UCSD-AML1 (cell line): ENCODE measurements around the gene NOTCH1.

ENCODE experiments used
- DNase-seq: peaks from one replicate; lab custom pipeline; 2025; ENCODE audit not compliant: unreplicated experiment; lab: John Stamatoyannopoulos, UW

Gene NOTCH1

DNA sequence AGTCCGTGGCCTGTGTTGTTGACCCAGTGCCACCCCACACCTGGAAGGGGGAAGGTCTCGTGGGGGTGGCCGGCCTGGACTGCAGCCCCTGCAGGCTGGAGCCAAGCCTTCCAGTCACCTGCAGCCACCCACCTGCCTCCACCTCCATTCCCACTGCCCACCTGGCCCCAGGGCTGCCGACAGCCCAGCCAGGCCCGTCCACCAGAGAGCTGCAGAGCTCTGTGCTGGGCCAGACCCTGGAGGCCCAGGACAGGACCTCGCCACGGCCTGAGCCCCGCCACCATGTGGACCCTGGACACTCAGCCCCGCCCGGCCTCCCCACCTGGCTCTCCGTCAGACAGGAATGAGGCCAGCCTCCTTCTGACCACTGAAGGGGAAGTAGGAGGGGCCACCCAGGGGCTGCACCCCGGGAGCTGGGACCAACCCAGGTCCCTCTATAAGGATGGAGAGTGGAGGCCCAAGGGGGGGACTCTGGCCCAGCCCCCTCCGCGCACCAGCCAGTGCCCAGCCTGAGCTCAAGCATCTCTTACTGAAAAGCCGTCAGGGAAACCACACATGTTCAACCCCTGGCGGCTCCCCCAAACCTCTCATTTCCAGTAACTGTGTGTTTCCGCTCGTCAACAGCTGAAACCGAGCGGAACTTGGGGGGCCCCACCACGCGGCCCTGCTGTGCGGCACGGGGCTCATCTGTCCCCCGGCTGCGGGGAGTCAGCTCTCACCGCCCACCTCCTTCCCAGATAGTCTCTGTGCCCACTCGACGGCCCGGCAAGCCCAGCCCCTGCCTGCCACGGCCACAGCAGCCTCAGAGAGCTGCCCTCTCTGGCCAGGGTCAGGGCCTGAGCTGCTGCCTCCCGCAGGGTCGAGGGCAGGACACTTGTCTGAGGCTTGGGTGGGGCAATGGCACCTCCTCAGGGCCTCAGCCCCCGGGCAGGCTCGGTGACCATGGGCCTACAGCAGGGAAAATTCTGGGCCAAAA is 12.8 kb downstream of the NOTCH1 start:
- peak; percentile 45 for DNase-seq

DNA sequence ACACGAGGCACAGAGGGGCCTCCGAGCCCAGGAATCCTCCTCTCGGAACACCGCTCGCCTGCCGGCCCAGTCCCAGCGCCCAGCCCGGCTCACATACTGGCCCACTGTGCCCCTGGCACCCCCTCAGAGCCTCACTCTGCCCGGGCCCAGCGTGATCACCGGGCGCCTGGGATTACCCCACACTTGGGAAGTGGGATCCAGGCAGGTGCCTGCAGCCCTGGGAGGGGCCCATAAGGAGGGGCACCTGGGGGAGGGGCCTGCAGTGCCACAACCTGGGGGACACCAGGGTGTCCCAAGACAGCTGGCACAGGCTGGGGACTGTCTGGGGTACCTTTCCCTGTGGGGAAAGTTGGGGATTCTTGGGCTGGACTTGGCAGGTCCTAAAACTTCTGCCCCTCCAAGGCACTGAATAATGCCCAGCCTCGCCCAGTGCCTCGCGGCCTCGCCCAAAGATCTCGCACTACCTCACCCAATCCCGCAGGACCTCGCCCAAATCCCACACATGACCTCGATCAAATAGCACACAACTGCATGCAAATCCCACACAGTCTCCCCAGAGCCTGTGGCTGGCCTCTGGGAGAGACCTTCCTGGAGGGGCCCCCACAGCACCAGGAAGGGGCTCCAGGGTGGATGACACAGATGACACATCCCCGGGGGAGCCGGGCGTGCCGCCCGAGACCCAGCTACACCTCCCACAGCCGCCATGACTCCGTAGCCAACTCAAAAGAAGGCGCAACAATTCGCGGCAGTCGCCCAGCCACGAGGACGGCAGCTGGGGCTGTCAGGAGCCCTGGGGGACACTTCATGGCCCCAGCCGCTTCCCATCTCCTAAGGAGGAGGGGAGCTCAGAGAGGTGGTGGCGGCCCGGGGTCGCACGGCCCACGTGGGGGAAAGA is 13.7 kb downstream of the NOTCH1 start:
- no peak for DNase-seq

GRCh38 chr9:136531186-136531903 is 14.5 kb downstream of the NOTCH1 start:
- no peak for DNase-seq

DNA sequence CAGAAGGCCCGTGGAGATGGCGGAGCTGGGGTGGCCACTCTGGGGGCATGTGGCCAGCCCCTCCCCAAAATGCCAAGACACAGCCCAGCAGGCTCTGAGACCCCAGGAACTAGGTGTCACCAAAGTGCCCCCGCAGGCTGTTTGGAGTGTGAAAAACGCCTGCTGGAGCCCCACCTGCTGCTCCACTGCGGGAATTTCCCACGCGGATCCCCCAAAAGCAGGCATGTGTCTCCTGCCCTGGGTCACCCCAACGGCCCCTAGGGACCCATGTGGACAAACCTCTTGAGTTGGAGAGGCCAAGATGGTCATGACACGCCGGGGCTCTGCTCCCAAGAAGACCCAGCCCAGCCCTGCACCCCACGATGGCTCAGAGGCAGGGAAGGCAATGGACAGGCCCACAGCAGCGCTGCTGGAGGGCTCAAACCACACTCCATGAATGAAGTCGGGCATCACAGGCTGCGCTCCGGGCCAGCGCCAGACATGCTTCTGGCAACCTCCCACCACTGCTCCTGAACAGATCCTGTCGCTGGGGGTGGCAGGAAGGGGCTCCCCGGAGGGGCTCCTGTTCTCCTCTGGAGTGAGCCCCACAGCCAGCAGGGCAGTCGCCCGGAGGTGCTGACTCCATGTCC is 15.3 kb downstream of the NOTCH1 start:
- DNase-seq: no peak

DNA sequence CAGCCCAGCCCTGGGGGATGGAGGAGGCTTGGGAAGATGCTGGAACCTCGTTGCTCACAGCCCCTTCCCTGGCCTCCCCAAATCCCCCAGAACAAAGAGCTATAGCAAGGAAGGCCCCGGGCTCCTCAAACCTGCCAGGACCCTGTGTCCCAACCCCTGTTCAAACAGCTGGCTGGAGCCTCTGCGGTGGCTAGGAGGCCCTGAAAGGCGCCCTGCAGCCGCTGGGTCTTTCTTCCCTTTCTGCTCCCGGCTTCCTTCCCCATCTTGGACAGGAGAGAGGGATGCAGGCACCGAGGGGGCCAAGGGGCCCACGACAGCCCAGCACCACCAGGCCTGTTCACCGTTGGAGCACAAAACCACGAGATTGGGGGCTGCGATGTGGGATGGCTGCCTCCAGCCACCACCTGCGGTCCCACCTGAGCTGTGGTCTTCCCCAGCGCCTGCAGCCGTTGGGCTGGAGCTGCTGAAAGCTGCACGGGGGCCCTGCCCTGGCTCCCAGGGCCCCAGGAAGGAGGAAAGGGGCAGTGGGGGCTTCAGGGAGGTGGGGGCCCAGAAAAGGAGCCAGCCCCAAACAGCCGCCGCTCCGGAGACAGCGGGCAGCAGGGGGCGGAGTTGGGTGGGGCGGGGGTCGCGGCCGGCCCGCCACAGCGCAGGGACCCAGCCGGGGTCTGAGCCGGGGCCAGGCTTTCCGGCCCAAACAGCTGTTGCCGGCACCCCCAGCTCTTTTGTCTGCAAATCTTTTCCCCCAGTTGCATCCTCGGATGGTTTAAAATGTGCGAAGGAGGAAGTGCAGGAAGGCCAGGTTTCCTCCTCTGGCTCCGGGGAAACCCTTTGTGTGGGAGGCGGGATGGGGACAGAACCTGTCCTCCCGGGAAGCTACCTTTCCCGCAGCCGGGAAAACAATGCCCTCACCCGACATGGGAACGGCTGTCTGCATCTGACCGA is 16.1 kb downstream of the NOTCH1 start:
- peak; percentile 84 for DNase-seq

DNA sequence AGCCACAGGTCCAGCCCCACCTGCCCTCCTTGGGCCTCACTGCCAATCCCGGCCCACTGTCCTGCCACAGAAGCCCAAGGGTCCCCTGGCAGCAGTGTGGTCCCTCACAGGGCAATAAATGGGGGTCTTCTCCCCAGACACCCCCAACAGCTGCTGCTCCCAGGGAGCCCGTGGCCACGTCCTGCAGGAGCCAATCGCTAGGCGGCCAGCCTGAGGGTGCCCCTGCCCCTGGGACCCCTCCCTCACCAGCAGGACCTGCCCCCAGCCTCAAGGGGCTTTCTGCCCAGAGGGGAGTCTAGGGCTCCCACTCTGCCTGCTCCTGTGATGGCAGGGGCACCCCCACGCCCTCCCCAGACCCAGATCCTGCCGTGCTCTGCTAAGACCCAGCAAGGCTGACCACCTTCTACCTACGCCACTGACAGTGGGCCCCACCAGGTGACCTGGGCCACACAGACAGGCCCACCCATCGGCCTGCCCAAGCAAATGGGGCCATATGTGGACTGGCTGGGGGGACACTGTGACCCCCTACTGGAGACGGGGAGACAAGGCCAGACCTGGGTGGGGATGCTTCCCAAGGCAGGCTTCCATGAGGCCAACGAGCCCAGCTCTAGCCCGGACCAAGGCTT is 17.0 kb downstream of the NOTCH1 start:
- DNase-seq: no peak

DNA sequence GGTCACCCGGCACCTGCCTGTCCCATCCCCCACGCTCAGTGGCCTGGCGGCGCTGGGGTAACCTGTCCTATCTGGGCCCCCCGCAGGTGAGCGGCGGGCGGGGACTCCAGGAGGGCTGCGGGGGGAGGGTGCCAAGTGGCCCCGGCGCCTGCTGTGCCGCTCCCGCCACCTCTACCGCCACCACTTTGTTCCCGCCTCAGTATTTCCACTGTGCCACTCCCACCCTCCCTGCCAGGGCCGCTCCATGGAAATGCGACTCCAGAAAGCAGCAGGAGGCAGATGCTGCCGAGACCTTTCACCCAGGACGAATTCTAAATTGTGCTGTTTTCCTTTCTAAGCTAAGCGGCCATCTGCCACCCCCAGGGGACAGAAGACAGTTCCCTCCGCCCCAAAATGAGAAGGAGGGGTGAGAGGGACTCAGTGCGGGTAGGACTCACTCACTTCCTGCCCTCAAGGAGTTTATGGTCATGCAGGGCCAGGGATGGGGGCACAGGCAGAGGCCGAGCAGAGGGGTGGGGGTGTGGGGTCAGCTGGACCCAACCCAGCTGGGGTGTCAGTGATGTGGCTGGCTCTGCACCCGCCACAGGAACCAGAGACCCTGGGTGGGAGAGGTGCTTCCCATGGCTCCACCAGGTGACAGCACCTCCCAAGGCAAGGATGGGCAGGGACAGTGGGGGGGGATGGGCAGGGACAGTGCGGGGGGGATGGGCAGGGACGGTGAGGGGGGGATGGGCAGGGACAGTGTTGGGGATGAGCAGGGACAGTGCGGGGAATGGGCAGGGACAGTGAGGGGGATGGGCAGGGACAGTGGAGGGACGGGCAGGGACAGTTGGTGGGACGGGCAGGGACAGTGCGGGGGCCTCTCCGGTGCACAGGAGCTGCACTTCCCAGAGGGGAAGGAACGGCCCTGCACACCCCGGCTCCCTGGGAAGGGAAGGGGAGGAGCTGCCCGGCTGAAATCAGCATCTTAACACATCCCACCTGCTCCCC is 17.8 kb downstream of the NOTCH1 start:
- DNase-seq: no peak

GRCh38 chr9:136527131-136527530 is 18.7 kb downstream of the NOTCH1 start:
- no peak for DNase-seq

GRCh38 chr9:136526625-136527066 is 19.2 kb downstream of the NOTCH1 start:
- DNase-seq: no peak

GRCh38 chr9:136525841-136526499 is 19.9 kb downstream of the NOTCH1 start:
- no peak for DNase-seq

GRCh38 chr9:136525207-136525606 is 20.6 kb downstream of the NOTCH1 start:
- DNase-seq: no peak

- DNase-seq: no peak
Measured at GRCh38 chr9:136522314-136523237, 23.3 kb downstream of the NOTCH1 start.

DNA sequence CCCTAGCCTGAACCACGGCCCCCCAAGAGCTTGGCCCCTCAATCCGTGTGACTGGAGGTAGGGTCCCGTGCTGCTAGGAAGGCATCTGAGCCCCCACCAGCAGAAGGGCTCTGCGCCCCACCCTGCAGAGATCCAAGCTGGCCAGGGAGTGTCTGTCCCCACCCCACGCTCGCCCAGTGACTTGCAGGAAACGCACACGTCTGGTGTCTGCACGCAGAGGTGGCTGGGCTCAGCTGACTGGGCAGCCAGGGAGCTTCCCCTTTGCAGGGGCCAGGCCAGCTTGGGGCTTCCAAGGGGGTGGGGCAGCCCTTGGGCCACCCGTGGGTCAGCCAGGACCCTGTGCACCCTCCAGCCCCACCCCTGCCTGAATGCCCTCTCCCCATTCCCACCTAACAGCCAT is 24.3 kb downstream of the NOTCH1 start:
- DNase-seq: no peak

DNA sequence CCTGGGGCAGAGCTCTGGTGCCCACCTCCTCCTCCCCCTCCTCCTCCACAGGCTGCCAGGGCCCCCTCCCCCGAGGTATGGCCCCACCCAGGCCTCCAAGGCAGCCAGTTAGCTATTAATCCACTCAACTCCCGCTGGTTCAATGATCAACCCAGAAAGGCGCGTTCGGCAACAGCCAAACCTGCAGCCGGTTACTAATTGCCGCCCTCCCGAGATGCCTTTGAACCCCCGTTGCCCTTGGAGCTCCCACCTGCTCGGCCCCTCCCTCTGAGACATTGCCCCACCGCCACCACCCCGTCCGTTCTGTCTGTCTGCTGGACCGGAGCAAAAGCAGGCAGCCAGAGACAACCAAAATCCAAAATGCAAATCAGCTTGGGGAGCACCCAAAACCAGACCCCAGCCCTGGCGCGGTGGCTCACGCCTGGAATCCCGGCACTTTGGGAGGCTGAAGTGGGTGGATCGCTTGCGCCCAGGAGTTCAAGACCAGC is 25.8 kb downstream of the NOTCH1 start:
- no peak for DNase-seq

DNA sequence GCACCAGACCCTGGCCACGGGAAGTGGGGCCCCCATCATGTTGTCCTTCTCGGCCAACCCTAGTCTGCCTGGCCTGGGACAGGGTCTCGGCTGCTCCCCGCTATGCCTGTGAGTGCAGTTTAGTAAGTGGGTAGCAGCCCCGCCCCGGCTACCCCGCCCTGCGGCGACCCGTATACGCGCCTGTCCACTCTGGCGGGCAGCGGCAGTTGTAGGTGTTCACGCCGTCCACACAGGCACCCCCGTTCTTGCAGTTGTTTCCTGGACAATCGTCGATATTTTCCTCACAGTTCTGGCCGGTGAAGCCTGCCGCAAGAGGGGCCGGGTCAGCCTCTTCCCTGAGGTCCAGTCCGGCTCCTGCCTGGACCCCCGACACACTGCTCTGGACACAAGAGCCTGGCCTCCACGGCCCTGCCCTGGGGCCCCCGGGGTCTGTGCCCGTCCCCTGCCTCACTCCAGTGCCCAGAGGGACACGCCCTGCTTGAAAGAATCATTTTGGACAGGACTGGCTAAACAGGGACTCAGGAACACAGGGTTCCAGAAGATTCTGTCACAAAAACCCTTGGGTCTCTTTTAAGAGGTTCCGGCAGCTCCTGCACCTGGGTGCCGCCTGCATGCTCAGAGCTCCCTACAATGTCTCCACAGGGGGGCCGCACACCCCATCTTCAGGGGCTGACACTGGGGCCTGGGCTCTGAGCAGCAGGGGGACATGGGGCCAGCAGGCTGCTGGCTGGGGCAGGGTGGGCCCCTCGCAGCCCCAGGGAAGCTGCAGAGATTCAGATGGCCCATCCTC is 26.4 kb downstream of the NOTCH1 start:
- DNase-seq: no peak
